Adrenal gland (tissue), 12 donors: ENCODE measurements around the gene GLT8D2. TPM values are rescaled to one million over a fixed set of nuclear protein-coding genes. Genes with fewer than 3 reads are reported as not detected.
"Not testable (repeated sequence)": the region's sequence is repeated elsewhere in the genome, so short reads cannot be mapped to it uniquely, and the experiment has no call there.

Experiments
- DNase-seq, 7 donors: peaks; one replicate each; pipeline ENCODE4 v3.0.0-alpha.2; 2019 to 2020
- H3K27ac ChIP-seq, 5 donors: fragments of 200-600 bp; sonication (generic) in 4 of 5; 1 replicate in 3 of 5; 2 replicates in 2 of 5; pipeline versions ENCODE4 v1.5.1 to v1.8.0; 2016 to 2020; ENCODE audit warnings: mild to moderate bottlenecking in 1 of 5
- H3K27me3 ChIP-seq: fragments of 200-600 bp; 2 replicates; pipeline ENCODE4 v1.8.0; 2021
- H3K36me3 ChIP-seq, 2 donors: fragments of 200-600 bp; replicated peaks in 1 of 2; 1 replicate in 1 of 2; 2 replicates in 1 of 2; pipeline versions ENCODE4 v1.5.1 to v1.8.0; 2018 to 2022
- H3K4me1 ChIP-seq, 2 donors: fragments of 200-600 bp; replicated peaks in 1 of 2; 1 replicate in 1 of 2; 2 replicates in 1 of 2; pipeline versions ENCODE4 v1.5.1 to v1.8.0; 2018 to 2021
- H3K4me3 ChIP-seq, 4 donors: fragments of 200-600 bp; sonication (generic) in 3 of 4; one replicate each; pipeline ENCODE4 v1.5.1; 2016 to 2018
- H3K9me3 ChIP-seq, 3 donors: fragments of 200-600 bp; sonication (generic) in 1 of 3; replicated peaks in 1 of 3; 1 replicate in 2 of 3; 2 replicates in 1 of 3; pipeline versions ENCODE4 v1.5.1 to v1.8.0; 2016 to 2021
- CTCF ChIP-seq, 6 experiments: fragments of 450-650 bp in 4 of 6; fragments of 200-600 bp in 2 of 6; sonication (generic) in 1 of 6; IDR thresholded peaks; 1 replicate in 5 of 6; 2 replicates in 1 of 6; pipeline versions ENCODE4 v1.5.1 to v1.8.0; 2016 to 2021; ENCODE audit warnings: antibody characterized with exemption in 6 of 6, mild to moderate bottlenecking in 2 of 6, moderate library complexity in 1 of 6
- POLR2A ChIP-seq, 2 donors: fragments of 450-650 bp; IDR thresholded peaks; one replicate each; pipeline ENCODE4 v1.6.1; 2017; ENCODE audit warnings: antibody characterized with exemption in 2 of 2, mild to moderate bottlenecking in 2 of 2, moderate library complexity in 1 of 2
- WGBS, 4 donors: extraction: QIAGEN DNeasy Blood & Tissue Kit in 2 of 4; methylation state at CpG; one replicate each; pipeline versions ENCODE4 v1.1.5 to v1.1.7; 2013 to 2017; 5-methylcytosine and 5-hydroxymethylcytosine counted together
- intact Hi-C, 2 donors: fragments of 100-400 bp; cut with DNase I; formaldehyde crosslinking; loops; one replicate each; pipeline versions ENCODE4 v1.14.1 to v1.15.0; 2022 to 2023
- polyA plus RNA-seq, 3 donors: library from polyadenylated mRNA; stranded (reverse); fragments of 200-250 nt in 2 of 3; fragments of 350-450 nt in 1 of 3; fragmentation: Illumina TruSeq in 1 of 3; extraction: RNeasy Lipid Tissue Mini Kit (QIAGEN cat#74804) in 1 of 3; gene quantifications; one replicate each; pipeline ENCODE4 v1.2.3, GENCODE V29; 2013 to 2014
- total RNA-seq, 9 donors: library from RNA; depleted of rRNA in 4 of 9; stranded (reverse); fragments of >200 nt in 4 of 9; fragments of 120-200 nt in 1 of 9; fragmentation: NEBNext Ultra II Directional in 1 of 9; extraction: Animal tissue kit (Norgen Biotek cat#: 25700) in 1 of 9; gene quantifications; one replicate each; pipeline versions ENCODE4 v1.1.0 to v1.2.4, GENCODE V29; 2013 to 2023
- donor health status: healthy with polysubstance abuse.
- donor health status: Bipolar disorder and iron deficiency.
- donor health status: DM: yes; HTN: yes; CAD: no.
- donor health status: DM: no; HTN: no; CAD: no.
- donor health status: DM: no; HTN: no; CAD: no.
- donor health status: DM: yes; HTN: yes; CAD: no.

Gene GLT8D2
- total and polyA plus RNA-seq, 12 donors = 6.3 to 21.2 (median 14.1) TPM

GRCh38 chr12:104042580-104042979 is 7.4 kb downstream of the GLT8D2 start:
- TF ChIP-seq POLR2A (IDR thresholded peaks at IDR 0.05) (no peak), CTCF (IDR thresholded peaks at IDR 0.05) (no peak)
- WGBS, 4 donors = 71 to 90% (median 85%) methylated on average over 1 of the region's 1 CpG
- intact Hi-C loops = loop anchor here in 1 of 2 donors (10.0 kb wide), 1 partner anchor 48 kb away; no protein-coding TSS in a partner anchor
- no peaks in the 10 kb centered on the region for H3K36me3 ChIP-seq
- H3K27me3 ChIP-seq = no peaks in the 10 kb centered on the region
- no peak overlapping the region for H3K4me3 ChIP-seq
- H3K9me3 ChIP-seq = no peaks in the 10 kb centered on the region
- no peaks in the 10 kb centered on the region for H3K4me1 ChIP-seq
- no peak for DNase-seq
- H3K27ac ChIP-seq = no peak overlapping the region

DNA sequence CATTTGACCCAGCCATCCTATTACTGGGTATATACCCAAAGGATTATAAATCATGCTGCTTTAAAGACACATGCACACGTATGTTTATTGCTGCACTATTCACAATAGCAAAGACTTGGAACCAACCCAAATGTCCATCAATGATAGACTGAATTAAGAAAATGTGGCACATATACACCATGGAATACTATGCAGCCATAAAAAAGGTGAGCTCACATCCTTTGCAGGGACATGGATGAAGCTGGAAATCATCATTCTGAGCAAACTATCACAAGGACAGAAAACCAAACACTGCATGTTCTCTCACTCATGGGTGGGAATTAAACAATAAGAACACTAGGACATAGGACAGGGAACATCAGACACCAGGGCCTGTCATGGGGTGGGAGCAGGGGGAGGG is 10.2 kb downstream of the GLT8D2 start:
- 75 to 100% (median 90%) methylated on average over 1 of the region's 1 CpG for WGBS, 4 donors
- not testable (repeated sequence) for H3K9me3 ChIP-seq, H3K36me3 ChIP-seq, H3K4me3 ChIP-seq, H3K27ac ChIP-seq, H3K4me1 ChIP-seq, H3K27me3 ChIP-seq, DNase-seq
- intact Hi-C loops = loop anchor here in 1 of 2 donors (10.0 kb wide), 1 partner anchor 45 kb away; no protein-coding TSS in a partner anchor

DNA sequence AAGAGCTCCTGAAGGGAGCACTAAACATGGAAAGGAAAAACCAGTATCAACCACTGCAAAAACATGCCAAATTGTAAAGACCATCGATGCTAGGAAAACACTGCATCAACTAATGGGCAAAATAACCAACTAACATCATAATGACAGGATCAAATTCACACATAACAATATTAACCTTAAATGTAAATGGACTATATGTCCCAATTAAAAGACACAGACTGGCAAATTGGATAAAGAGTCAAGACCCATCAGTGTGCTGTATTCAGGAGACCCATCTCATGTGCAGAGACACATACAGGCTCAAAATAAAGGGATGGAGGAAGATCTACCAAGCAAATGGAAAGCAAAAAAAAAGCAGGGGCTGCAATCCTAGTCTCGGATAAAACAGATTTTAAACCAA is 13.8 kb downstream of the GLT8D2 start:
- intact Hi-C loops, H3K4me1 ChIP-seq: not testable (repeated sequence)
- WGBS, 4 donors = 87 to 92% (median 90%) methylated on average over 2 of the region's 2 CpGs

GRCh38 chr12:104030596-104030995 is 19.4 kb downstream of the GLT8D2 start:
- H3K36me3 ChIP-seq, H3K9me3 ChIP-seq, H3K27me3 ChIP-seq, H3K27ac ChIP-seq, DNase-seq, H3K4me3 ChIP-seq, H3K4me1 ChIP-seq, intact Hi-C loops: not testable (repeated sequence)
- WGBS, 4 donors = 86 to 93% (median 90%) methylated on average over 4 to 11 of the region's 27 CpGs

More for the DNA sequence above, 13.8 kb downstream of the GLT8D2 start:
- H3K36me3 ChIP-seq, H3K9me3 ChIP-seq, H3K27me3 ChIP-seq, H3K27ac ChIP-seq, H3K4me3 ChIP-seq, DNase-seq: not testable (repeated sequence)

DNA sequence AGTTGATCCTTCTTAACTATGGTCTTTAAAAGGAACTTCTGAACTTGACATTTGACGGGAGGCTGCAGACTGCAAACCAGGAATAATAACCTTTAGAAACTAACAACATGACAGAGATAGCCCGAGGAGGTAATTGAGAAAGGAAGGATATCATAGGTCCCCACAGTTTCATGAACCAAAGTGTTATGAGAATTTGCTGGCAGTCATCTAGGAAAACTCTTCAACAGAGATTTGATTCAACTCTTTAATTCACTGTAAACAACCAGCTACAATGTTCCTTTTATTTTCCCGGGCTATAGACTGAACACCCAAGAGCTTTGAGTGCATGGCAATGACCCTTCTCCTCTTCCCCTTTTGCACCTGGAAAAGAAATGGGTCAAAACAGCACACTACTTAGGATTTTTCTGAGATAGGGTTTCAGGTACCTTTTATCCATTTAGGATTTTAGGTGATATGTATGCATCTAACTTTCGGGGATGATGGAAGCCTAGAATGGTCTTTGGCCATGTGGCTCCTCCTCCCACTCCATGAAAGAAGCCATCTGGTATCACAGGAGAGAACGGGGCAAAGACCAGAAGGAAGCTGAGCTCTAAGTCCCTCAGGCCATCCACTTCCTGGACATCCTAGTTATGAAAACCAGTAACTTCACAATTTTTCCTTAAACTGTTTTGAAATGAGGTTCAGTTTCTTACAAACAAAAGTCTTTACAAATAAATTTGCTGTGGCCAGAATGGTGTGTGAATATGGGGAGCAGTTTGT is 23.0 kb downstream of the GLT8D2 start:
- WGBS, 4 donors = 56 to 69% (median 65%) methylated on average over 5 of the region's 5 CpGs
- Histone ChIP-seq H3K27me3 (no peaks in the 10 kb centered on the region), H3K36me3 (no peaks in the 10 kb centered on the region), H3K27ac (no peak overlapping the region), H3K9me3 (no peaks in the 10 kb centered on the region), H3K4me1 (no peaks in the 10 kb centered on the region), H3K4me3 (no peak overlapping the region)
- TF ChIP-seq CTCF (IDR thresholded peaks at IDR 0.05) (no peak), POLR2A (IDR thresholded peaks at IDR 0.05) (no peak)
- DNase-seq = no peak
- intact Hi-C loops = no loop called here

- Histone ChIP-seq H3K4me1 (no peaks in the 10 kb centered on the region), H3K9me3 (no peaks in the 10 kb centered on the region), H3K4me3 (no peak overlapping the region), H3K36me3 (no peaks in the 10 kb centered on the region), H3K27me3 (no peaks in the 10 kb centered on the region), H3K27ac (no peak overlapping the region)
- no peak for TF ChIP-seq POLR2A (IDR thresholded peaks at IDR 0.05)
- TF ChIP-seq CTCF (IDR thresholded peaks at IDR 0.05) = no peak
- intact Hi-C loops = no loop called here
- no peak for DNase-seq
- 96 to 100% (median 98%) methylated on average over 2 of the region's 2 CpGs for WGBS, 4 donors
Observed at GRCh38 chr12:104025771-104026170, 24.2 kb downstream of the GLT8D2 start.
